B cell (primary cell): ENCODE results near the gene BAK1.

ENCODE experiments used
- EZH2 ChIP-seq: IDR thresholded peaks from 2 replicates; pipeline ENCODE4 v1.6.1; 2012; ENCODE audit warnings: borderline replicate concordance, low read depth, mild to moderate bottlenecking, moderate library complexity, low read length; ENCODE audit not compliant: insufficient read depth, poor library complexity, severe bottlenecking
- TF ChIP-seq, protein P1 (sequence below): fragments of 200-600 bp; IDR thresholded peaks from one replicate; pipeline ENCODE4 v1.8.0; 2022; ENCODE audit warnings: antibody characterized with exemption, mild to moderate bottlenecking

DNA sequence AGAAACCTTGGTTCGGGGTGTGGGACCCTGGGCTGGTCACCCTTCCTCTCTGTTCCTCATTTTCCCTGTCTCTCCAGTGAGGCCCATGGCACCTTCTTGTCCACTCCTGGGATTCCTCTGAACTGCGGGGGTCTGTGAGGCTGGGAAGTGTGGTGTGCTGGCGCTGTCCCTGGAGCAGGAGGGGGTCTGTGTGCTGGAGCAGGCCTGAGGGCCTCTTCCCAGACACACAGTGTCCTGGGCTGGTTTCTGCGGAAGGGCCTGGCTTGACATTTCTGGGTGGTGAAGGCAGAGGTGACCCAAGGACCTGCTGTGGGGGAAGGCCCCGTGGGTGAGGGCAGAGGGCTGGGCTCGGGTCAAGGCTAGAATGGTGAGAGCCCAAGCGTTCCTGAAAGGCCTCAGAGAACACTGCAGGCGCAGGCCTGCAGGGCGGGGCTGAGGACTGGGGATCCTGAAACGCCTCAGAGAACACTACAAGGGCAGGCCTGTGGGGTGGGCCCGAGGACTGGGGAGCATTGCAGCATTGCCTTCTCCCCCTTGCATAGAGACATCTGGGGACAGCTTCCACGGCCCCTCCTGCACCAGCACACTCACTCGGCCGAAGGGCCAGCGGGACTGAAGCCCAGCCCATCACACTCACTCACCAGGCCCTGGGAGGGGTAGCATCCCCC, 10.6 kb upstream of the BAK1 start:
- TF ChIP-seq, protein P1, sequence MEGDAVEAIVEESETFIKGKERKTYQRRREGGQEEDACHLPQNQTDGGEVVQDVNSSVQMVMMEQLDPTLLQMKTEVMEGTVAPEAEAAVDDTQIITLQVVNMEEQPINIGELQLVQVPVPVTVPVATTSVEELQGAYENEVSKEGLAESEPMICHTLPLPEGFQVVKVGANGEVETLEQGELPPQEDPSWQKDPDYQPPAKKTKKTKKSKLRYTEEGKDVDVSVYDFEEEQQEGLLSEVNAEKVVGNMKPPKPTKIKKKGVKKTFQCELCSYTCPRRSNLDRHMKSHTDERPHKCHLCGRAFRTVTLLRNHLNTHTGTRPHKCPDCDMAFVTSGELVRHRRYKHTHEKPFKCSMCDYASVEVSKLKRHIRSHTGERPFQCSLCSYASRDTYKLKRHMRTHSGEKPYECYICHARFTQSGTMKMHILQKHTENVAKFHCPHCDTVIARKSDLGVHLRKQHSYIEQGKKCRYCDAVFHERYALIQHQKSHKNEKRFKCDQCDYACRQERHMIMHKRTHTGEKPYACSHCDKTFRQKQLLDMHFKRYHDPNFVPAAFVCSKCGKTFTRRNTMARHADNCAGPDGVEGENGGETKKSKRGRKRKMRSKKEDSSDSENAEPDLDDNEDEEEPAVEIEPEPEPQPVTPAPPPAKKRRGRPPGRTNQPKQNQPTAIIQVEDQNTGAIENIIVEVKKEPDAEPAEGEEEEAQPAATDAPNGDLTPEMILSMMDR, result no peak
- no peak for TF ChIP-seq EZH2
